Body of pancreas (tissue), 4 donors: ENCODE measurements around the gene NCAM2. TPM values are rescaled to one million over a fixed set of nuclear protein-coding genes. Genes with fewer than 3 reads are reported as not detected.

Source experiments
- ATAC-seq: fragments of 150-250 bp; one replicate; pipeline ENCODE4 v1.9.1; 2016
- DNase-seq, 4 donors: peaks; one replicate each; pipeline ENCODE4 v3.0.0-alpha.2; 2019
- H3K27ac ChIP-seq, 4 donors: fragments of 200-600 bp; sonication (generic); 1 replicate in 3 of 4; 2 replicates in 1 of 4; pipeline versions ENCODE4 v1.5.1 to v1.6.1; 2016 to 2019; ENCODE audit warnings: mild to moderate bottlenecking in 1 of 4, mixed read lengths in 1 of 4, moderate library complexity in 1 of 4
- H3K27me3 ChIP-seq, 2 donors: fragments of 200-600 bp; sonication (generic); one replicate each; pipeline ENCODE4 v1.6.0; 2016; ENCODE audit warnings: mild to moderate bottlenecking in 1 of 2
- H3K36me3 ChIP-seq, 2 donors: fragments of 200-600 bp; sonication (generic); replicated peaks in 1 of 2; 2 replicates each; pipeline ENCODE4 v1.5.1; 2016; ENCODE audit warnings: low read depth in 2 of 2; ENCODE audit not compliant: insufficient read depth in 1 of 2
- H3K4me1 ChIP-seq: fragments of 200-600 bp; sonication (generic); one replicate; pipeline ENCODE4 v1.6.0; 2016
- H3K4me3 ChIP-seq, 2 donors: fragments of 200-600 bp; sonication (generic); 1 replicate in 1 of 2; 2 replicates in 1 of 2; pipeline ENCODE4 v1.5.1; 2016 to 2019
- H3K9me3 ChIP-seq, 3 donors: fragments of 200-600 bp; sonication (generic); 1 replicate in 2 of 3; 2 replicates in 1 of 3; pipeline ENCODE4 v1.5.1; 2016
- POLR2A ChIP-seq, 3 donors: fragments of 450-650 bp; IDR thresholded peaks; one replicate each; pipeline ENCODE4 v1.6.1; 2016; ENCODE audit warnings: antibody characterized with exemption in 3 of 3, mild to moderate bottlenecking in 2 of 3
- WGBS, 2 donors: methylation state at CpG; one replicate each; pipeline ENCODE4 v1.1.5; 2017; 5-methylcytosine and 5-hydroxymethylcytosine counted together
- intact Hi-C: fragments of 100-400 bp; cut with DNase I; formaldehyde crosslinking; loops from one replicate; pipeline ENCODE4 v1.15.1; 2023
- total RNA-seq, 2 donors: library from RNA; depleted of rRNA; stranded (reverse); fragments of >200 nt; gene quantifications; one replicate each; pipeline ENCODE4 v1.1.0, GENCODE V29; 2016
- TF ChIP-seq, protein P1 (sequence below), 7 experiments: fragments of 450-650 bp in 4 of 7; fragments of 200-600 bp in 3 of 7; sonication (generic) in 3 of 7; IDR thresholded peaks; one replicate each; pipeline ENCODE4 v1.5.1; 2016 to 2019; ENCODE audit warnings: antibody characterized with exemption in 7 of 7

The NCAM2 gene
- total RNA-seq, 2 donors from 2014 or later = under 0.01 to 0.26 TPM

DNA sequence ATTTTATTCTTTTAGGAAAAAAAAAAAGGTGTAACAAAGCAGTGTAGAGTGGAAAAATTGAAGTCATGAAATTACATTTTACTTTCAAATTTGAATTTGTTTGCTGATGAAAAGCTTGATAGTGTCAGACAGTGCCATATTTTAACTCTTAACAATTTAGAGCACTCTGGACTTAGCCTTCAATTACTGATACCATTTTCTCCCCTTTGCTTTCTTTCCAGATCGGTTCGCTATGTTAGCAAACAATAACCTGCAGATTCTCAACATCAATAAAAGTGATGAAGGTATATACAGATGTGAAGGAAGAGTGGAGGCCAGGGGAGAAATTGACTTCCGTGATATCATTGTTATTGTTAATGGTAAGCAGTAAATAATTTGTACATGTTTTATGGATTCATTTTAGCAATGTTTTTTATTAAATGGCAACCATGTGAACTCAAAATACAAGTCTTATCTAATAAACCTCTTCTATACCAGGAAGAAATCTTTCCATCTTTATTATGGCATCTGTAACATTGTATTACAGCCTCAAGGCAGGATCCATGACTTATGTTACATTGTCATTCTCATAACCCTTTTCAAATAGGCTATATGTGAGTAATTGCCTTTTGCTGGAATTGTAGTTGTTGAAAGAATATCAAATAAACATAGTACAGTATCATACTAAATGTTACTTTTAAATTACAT lies 293.8 kb downstream of the NCAM2 start:
- Histone ChIP-seq H3K27me3 (no peaks in the 10 kb centered on the region), H3K4me1 (no peaks in the 10 kb centered on the region), H3K4me3 (no peak overlapping the region), H3K36me3 (no peaks in the 10 kb centered on the region), H3K9me3 (no peaks in the 10 kb centered on the region), H3K27ac (no peak overlapping the region)
- 73 to 74% methylated on average over 3 of the region's 3 CpGs for WGBS, 2 donors
- TF ChIP-seq, protein P1, sequence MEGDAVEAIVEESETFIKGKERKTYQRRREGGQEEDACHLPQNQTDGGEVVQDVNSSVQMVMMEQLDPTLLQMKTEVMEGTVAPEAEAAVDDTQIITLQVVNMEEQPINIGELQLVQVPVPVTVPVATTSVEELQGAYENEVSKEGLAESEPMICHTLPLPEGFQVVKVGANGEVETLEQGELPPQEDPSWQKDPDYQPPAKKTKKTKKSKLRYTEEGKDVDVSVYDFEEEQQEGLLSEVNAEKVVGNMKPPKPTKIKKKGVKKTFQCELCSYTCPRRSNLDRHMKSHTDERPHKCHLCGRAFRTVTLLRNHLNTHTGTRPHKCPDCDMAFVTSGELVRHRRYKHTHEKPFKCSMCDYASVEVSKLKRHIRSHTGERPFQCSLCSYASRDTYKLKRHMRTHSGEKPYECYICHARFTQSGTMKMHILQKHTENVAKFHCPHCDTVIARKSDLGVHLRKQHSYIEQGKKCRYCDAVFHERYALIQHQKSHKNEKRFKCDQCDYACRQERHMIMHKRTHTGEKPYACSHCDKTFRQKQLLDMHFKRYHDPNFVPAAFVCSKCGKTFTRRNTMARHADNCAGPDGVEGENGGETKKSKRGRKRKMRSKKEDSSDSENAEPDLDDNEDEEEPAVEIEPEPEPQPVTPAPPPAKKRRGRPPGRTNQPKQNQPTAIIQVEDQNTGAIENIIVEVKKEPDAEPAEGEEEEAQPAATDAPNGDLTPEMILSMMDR (IDR thresholded peaks at IDR 0.05) = no peak
- TF ChIP-seq POLR2A (IDR thresholded peaks at IDR 0.05) = no peak
- ATAC-seq (no peak), DNase-seq (no peak)
- intact Hi-C loops = no loop called here

GRCh38 chr21:21295303-21295702 lies 297.1 kb downstream of the NCAM2 start:
- DNase-seq = no peak
- intact Hi-C loops = no loop called here
- Histone ChIP-seq H3K9me3 (no peaks in the 10 kb centered on the region), H3K4me3 (no peak overlapping the region), H3K27me3 (no peaks in the 10 kb centered on the region), H3K27ac (no peak overlapping the region), H3K36me3 (no peaks in the 10 kb centered on the region), H3K4me1 (no peaks in the 10 kb centered on the region)
- WGBS, 2 donors = 68 to 85% methylated on average over 3 of the region's 3 CpGs
- TF ChIP-seq, protein P1 (IDR thresholded peaks at IDR 0.05) = no peak
- TF ChIP-seq POLR2A (IDR thresholded peaks at IDR 0.05) = no peak
- ATAC-seq = no peak

DNA sequence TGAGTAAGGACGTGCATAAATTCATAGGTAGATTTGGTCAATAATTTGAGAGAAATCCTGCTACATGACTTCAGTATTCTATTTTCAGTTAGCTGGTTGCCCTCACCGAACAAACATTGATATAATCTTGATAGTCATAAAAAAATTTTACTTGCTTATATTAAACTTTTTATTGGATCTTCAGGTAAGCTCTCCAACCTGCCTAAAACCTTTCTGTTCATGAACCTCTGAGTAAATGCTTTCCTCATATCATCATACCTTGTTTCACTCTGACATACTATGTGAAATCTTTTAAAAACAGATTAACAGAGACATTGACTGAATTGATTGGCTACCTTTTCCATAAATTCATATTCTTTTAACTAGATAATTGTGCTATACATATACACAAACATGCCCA lies 299.0 kb downstream of the NCAM2 start:
- H3K27ac ChIP-seq = no peak overlapping the region
- ATAC-seq = no peak
- H3K9me3 ChIP-seq = no peaks in the 10 kb centered on the region
- H3K4me1 ChIP-seq = no peaks in the 10 kb centered on the region
- H3K36me3 ChIP-seq = no peaks in the 10 kb centered on the region
- DNase-seq = no peak
- H3K27me3 ChIP-seq = no peaks in the 10 kb centered on the region
- H3K4me3 ChIP-seq = no peak overlapping the region
- 44 to 60% methylated on average over 2 of the region's 2 CpGs for WGBS, 2 donors
- no peak for TF ChIP-seq POLR2A (IDR thresholded peaks at IDR 0.05)
- TF ChIP-seq, protein P1 (IDR thresholded peaks at IDR 0.05) = no peak
- intact Hi-C loops = no loop called here

GRCh38 chr21:21301013-21301412 lies 302.8 kb downstream of the NCAM2 start:
- Histone ChIP-seq H3K27me3 (no peaks in the 10 kb centered on the region), H3K27ac (no peak overlapping the region), H3K4me3 (no peak overlapping the region), H3K4me1 (no peaks in the 10 kb centered on the region), H3K9me3 (no peaks in the 10 kb centered on the region), H3K36me3 (no peaks in the 10 kb centered on the region)
- DNase-seq (no peak), ATAC-seq (no peak)
- intact Hi-C loops = no loop called here
- TF ChIP-seq POLR2A (IDR thresholded peaks at IDR 0.05) = no peak
- TF ChIP-seq, protein P1 (IDR thresholded peaks at IDR 0.05) = no peak
- 47 to 55% methylated on average over 2 of the region's 2 CpGs for WGBS, 2 donors

- no peak overlapping the region for H3K27ac ChIP-seq
- H3K4me1 ChIP-seq = no peaks in the 10 kb centered on the region
- TF ChIP-seq POLR2A (IDR thresholded peaks at IDR 0.05) = no peak
- TF ChIP-seq, protein P1 (IDR thresholded peaks at IDR 0.05) = no peak
- no peaks in the 10 kb centered on the region for H3K27me3 ChIP-seq
- H3K36me3 ChIP-seq = no peaks in the 10 kb centered on the region
- WGBS, 2 donors = 64 to 65% methylated on average over 1 of the region's 1 CpG
- H3K9me3 ChIP-seq = no peaks in the 10 kb centered on the region
- ATAC-seq = no peak
- intact Hi-C loops = no loop called here
- DNase-seq = no peak
- no peak overlapping the region for H3K4me3 ChIP-seq
Observed at GRCh38 chr21:21309510-21309909, 311.3 kb downstream of the NCAM2 start.
